ENCODE measurements around the gene HOXB7. TPM values are rescaled to one million over a fixed set of nuclear protein-coding genes. Genes with fewer than 3 reads are reported as not detected.

Gene HOXB7
- total RNA-seq, 1 donor from 2014 or later = 12.8 TPM

DNA sequence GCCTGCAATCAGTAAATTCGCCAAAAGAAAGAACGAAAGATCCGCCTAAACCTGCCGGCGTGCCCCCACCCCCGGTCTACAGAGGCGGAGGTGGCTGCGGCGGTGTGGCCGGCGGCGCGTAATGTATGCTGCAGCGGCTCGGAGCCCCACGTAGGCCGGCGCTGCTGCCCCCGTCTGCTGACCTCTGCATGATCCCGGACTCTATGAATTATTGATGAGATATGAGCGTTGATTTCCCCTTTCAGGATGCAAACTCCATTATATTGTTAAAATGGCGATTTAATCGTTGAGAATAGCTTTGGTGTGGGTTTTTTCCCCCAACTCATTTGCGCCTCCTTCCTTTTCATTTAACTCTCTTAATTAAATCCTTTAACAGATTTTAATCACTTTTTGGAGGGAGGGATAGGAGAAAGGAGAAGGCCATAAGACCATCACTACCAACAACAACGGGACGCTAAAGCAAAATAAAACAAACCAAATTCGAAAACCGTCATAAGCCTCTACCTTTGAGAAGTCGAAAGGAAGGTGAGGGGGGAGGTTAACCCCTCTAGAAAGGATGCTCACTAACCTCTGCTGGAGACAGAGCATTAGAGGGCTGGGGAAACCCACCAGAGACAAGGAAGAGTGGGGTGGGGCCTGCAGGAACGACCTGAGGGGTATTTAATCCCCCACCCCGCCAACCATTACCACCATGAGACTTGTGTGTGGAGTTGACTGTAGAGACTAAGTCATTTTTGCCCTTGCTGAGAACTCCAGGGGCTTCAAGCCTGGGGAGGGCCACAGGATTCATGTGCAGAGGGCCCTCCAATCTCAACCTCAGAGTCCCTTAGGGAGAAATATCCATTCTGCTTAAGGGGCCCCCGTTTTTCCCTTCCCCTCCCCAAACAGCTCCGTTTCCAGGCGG is 24.2 kb downstream of the HOXB7 start:
- no peak for DNase-seq (ENCODE audit: low spot score)

DNA sequence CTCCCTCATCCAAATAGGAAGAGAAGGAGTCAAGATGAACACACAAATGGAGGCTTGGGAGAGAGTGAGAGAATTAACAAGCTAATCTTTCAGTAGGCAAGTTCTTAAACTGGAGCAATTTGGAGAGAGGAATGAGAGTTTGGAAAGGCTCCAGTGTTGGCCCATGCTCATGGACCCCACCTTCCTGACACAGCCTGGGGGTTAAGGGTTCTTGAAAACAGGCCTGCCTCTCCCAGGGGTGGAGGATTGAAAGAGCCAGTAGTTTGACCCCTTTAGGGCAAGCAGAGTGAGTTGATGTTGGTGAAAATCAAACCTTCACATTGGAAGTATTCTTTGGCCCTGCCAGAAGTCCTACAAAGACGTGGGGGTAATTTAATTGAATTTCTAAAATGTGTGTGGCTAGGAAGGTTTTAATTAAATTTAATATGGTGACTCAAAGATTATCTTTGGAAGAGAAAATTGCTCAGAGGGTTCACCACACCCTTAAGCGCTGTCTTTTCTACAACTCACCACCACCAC is 26.5 kb downstream of the HOXB7 start:
- no peak for DNase-seq (ENCODE audit: low spot score)

DNA sequence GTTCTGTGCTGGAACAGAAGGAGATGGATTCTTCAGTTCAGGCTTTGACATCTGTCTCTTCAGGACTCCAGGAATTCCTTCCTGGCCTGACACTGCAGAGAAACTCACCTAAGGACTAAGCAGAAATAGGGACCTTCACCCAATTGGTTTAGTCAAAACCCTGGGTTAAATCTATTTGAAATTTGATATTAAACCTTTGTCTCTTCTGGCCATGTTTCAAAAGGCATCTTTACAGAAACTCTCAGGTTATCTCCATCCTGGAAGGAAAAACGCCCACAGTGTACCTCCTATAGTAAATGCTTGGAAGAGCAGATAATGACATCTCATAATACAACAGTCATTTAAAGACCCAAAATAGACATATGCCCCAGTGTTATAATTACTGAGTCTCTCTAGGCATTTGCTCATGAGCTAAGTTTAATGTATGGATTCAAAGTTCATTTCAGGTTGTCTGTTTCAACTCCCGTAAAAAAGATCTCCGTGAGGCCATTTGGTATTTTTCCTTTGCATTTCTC is 27.1 kb downstream of the HOXB7 start:
- no peak for DNase-seq (ENCODE audit: low spot score)

DNA sequence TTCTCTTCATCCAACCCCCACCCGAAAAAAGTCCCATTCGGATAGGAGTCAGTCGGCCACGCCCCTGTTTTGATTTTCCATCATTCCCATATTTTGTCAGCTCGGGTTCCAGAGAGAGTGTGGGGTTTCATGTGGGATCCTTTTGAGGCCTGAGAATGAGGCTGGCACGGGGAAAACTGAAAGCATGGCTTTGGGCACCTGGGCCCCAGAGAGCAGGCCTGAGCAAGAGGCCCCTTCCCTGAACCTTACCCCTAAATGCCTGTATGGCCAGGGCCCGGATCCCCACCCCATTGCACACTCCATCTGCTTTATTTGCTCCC is 28.1 kb downstream of the HOXB7 start:
- DNase-seq (ENCODE audit: low spot score) = no peak

DNA sequence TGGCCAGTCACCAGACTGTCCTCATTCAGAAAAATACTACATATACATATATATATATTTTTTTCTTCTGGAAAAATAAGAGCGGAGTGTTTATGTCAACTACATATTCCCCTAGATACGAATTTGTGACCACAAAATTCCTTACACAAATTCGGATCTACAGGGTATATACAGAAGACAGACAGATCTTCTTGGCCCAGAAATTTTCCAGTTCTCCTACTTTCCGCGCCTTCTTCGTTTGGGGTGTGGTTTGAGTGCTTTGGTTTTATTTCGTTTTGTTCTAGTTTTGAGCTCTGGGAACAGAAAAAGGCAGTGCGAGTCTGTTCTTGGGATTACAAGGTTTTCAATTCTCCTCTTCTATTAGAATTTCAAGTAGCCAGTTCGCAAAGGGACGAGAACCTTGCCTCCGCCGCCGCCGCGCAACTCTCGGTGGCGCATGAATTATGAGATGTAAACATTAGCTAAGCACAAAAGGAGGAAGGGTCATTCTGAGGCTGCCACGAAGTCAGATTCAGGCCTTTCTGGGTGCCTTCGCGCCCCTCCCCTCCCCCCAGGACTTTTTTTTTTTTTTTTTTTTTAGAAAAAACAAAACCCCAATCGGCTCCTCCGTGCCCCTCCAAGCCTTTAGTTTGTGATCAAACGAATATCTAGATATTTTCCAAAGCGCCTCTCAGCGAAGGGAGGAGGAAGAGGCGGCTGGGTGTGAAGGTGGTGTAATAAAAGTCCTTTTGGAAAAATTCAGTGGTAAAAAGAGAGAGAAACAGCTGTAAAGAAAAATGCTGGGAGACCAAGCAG is 30.9 kb downstream of the HOXB7 start:
- no peak for DNase-seq (ENCODE audit: low spot score)

DNA sequence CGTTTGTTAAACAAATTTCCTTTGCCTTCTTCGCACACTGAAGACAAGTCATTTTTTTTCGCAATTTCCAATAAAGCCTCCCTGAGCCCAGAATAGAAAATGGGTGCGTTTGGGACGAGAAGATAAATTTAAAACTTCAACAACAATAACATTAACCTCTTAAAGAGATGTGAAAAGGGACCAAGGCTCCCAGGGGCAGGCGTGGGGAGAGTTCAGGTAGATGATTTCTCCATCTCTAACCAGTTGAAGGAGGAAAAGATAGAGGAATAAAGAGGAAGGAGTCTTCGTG is 31.4 kb downstream of the HOXB7 start:
- DNase-seq (ENCODE audit: low spot score) = no peak

DNA sequence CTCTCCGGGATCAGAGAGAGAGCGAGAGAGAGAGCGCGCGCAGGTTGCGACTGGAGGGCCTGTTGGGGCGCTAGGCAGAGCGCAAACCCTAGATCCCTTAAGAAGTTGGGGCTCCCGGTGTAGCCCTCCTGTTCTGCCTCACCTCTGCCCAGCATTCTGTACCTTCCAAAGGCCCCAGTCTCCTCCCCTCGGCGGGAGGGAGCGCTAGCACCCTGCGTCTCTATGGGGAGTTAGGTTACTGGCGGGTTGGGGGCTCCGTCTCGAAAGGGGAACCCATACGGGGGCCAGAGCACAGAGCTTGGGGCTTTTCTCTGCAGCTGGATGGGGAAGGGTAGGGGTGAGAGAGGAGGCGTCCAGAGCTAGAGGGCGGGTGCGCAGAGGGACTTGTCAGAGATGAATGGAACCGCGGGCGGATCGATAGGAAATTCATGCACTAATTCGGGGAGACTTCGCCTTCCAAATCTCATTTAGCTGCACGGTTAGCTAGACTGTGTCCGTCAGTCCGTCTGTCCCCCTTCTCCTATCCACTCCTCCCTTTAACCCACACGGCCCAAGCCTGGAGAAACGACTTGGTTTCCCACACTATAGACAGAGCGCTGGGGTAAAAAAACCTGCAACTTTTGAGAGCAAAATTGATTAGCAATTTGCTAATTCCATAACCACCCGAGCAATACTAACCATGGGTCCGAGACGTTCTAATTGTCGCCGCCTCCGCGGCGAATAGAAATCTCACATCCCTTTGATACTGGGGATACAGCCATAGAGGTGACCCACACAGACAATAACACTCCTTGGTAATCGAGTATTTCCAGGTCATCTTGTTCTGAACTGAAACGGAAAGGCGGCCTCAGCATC is 32.0 kb downstream of the HOXB7 start:
- DNase-seq (ENCODE audit: low spot score) = no peak

DNA sequence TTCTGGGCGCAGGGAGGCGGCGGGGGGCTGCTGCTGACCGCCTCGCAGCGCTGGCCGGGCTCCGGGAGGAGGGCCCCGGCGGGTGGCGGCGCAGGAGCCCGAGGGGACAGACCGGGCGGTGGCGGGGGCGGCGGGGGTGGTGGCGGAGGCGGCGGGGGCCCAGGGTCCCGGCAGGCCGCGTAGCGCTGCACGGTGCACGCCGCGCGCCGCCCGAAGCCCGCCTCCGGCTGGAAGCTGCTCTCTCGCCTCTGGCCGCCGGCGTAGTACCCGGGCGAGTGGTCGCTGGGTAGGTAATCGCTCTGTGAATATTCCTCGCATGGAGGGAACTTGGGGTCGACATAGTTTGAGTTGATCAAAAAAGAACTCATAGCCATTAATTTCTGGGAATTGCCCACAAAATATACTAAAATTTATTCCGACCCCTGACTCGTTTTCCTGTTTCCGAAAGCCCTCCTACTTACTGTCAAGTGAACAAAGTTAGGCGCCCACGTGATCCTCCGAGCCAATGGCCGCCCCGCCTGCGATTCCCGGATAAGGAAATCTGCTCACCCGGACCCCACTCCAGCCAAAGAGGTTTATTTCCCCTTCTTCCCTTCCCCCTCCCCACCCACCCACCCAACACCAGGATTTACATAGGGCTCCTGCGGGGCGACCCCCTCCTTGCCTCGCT is 32.7 kb downstream of the HOXB7 start, which contains the start of gene HOXB4:
Gene HOXB4 (minus strand): TSS at position 405 of the 670 bp plus-strand sequence. CDS start 31 bp downstream, at position 374.
- DNase-seq (ENCODE audit: low spot score) = no peak

DNA sequence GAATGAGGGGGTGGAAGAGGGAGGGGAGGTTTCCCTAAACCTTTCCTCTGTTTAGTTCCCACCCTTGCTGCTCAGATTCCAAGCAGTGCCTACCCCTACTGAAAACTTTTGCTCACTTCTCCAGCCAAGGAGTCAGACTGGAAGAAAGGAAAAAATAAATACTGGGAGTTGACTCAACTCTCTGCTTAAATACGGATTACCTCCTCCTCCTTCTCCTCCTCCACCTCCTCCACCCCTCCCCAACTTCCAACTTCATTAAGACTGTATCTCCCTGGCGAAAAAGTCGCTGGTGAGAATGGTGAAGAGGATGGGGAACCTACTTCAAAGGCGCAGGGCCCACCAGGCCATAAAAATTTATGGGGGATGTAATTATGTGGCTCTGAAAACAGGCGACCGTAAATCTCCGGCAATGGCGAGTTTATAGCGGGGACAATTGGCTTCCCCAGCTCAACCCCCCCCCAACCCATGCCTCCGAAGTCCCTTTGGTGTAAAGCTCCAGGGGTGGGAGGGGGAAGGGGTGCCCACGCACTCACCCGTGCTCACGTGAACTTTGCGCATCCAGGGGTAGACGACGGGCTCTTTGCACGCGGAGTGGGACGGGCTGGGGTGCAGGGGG is 33.4 kb downstream of the HOXB7 start:
- no peak for DNase-seq (ENCODE audit: low spot score)

DNA sequence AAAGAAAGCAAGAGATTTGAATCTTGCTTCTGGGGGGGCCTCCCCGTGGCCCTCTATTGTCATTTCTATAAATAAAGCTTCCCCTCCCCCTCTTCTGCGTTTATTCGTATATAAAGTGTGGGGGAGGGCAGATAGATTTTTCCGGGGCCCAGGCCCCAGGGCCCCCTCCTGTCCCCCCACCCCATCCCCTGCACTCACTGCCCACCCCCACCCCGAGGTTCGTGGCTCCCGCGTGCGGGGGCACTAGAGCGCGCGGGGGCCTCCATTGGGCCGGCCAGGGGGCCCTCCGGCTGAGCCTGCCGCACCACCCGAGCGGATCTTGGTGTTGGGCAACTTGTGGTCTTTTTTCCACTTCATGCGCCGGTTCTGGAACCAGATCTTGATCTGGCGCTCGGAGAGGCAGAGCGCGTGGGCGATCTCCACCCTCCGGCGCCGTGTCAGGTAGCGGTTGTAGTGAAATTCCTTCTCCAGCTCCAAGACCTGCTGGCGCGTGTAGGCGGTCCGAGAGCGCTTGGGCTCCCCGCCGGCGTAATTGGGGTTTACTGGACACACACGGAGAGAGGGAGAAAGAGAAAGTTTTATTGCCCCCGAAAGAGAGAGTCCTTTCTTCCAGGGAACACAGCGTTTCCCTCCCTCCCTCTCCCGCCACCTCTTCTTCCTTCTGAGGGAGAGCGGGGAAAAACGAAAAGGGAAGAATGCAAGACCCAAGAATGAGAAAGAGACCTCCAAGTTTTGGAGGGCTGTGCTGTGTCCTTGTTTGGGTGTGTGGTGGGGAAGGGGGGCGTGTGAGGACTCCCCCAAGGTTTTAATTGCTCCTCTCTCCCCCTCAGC is 34.1 kb downstream of the HOXB7 start:
- DNase-seq (ENCODE audit: low spot score) = no peak

DNA sequence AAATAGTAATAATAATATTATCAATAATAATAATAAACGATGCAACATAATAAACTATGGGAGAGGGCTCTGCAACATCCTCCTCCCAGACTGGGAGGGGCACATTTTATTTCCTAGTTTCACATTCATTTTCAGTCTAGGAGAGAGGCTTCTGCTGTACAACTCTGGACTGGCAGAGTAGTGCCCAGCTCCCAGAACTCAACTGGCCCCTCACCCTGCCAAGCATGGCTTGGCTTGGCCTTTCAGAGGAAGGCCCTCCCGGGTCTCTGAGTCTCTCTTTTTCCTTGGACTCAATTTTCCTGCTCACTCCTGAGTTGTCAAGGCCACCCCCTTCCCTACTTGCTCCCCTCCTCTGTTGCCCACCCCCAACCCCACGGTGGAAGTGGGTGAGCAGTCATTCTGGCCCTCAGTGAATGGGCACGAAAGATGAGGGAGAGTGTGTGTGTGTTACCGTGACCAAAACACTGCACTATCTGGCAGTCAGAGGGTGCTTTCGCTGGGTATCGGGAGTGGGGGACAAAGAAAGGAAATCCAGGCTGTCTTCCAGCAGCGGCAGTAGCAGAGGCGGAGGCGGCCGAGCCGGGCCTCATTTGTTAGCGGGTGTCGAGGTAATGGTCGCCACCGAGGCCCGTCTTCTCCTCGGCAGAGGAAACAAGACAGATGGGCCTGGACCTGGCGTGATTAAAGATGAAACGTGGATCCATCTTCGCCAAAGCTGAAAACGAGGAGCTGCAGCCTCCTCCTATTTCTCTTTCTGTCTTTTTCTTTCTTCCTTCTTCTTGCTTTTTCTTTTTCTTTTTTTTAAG is 34.9 kb downstream of the HOXB7 start:
- no peak for DNase-seq (ENCODE audit: low spot score)

DNA sequence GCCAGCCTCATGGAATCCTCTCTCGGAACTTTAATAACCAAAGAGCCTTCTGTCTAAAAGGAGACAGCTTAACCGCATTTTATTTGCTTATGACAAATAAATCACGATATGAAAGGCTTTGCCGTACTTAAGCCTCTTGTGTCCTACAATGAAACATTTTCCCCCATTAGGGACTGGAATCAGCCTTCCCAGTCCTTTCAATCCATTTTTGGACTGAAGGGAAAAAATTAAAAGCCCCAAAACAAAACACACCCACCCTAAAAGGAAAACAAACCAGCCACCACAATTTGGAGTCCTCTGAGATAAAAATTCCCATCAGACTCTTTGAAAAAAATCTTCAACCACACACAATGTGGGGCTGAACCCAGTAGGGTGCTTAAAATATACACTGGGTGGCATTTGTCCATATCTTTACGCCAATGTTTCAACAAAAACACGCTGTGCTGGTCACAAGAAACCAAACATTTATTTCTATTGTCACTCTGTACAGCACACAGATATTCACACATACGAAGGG is 35.7 kb downstream of the HOXB7 start:
- no peak for DNase-seq (ENCODE audit: low spot score)

DNA sequence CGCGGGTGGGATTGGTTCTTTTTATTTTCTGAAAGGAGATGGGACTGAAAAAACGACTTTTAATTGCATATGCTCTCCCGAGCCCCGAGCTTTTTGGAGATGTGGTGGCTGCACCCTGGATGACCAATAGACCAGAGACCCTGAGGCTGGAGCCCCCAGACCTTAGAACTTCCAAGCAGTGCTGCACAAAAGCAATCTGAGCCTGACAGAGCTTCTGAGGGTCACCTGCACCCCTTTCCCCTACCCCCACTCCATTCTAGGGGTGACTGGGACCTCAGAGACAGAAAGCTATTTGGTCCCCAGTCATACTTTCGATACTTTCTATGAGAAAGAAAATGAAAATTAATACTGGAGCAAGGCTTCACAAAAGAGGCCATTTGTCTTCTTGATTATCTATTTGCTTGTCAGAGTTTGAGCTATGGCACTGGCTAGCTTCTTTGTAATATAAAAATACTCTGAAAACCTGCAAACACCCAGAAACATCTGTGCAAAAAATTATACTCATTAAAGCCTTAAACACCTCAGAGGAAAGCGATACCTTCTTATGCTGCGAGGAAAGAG is 36.2 kb downstream of the HOXB7 start:
- DNase-seq (ENCODE audit: low spot score) = no peak

DNA sequence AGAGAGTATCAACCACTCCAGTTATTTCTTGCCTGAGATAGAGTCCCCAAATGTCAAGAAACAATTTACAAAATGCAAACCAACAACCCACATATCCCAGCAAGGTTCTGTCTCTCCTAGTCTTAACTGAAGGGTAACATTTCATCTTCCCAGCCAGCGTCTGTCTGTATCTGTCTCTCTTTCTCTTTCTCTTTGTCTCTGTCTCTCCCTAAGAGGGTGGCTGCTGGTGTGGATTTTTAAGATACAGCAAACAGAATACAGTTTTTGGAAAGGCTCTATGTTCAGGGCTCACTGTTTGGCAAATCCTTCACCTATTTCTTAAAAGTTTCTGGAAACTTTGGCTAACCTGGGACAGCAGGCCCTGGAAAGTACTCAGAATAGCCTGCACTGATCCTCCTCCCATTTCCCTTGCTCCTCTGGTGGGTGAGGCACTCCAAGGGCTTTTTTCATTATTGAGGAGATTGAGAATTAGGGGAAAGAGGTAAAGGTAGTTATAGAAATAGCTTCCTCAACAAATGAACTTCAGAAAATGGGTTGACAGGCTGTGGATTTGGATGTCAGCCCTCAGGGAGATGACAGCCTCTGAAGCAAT is 38.9 kb downstream of the HOXB7 start:
- no peak for DNase-seq (ENCODE audit: low spot score)

DNA sequence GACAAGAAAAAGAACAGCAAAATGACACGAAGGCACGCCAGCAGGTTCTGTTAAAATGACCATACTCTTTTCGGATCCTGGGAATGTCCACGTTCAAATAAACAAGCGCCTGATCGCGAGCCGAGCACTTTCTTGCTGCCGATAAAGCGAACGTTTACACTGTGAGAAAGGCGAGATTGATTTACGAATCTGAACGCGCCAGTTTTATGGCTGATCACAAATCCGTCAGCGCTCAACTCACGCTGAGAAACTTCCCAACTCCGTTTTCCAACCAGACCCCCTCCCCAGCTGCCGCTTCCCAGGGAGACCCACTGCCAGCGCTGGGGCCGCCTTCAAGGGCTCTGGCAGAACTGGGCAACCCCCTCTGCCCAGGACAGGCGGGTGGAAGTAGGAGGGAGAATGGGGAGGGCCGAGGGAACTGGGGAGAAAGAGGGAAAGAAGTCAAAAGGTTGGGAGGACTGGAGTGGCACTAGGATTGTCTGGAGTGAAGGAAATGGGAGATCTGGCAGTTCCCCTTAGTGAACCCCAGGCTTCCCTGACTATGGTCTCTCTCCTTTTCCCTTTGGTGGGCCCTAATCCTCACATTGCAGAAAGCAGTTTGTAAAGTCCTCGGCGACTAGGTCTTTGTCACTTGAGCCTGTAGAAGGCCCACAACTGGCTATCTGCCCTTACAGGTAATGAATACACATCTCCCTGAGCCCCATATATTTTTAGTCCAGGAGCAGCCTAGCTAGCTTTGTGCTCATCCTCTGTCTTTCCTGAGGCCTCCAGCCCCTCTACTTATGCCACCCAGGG is 39.6 kb downstream of the HOXB7 start:
- no peak for DNase-seq (ENCODE audit: low spot score)

DNA sequence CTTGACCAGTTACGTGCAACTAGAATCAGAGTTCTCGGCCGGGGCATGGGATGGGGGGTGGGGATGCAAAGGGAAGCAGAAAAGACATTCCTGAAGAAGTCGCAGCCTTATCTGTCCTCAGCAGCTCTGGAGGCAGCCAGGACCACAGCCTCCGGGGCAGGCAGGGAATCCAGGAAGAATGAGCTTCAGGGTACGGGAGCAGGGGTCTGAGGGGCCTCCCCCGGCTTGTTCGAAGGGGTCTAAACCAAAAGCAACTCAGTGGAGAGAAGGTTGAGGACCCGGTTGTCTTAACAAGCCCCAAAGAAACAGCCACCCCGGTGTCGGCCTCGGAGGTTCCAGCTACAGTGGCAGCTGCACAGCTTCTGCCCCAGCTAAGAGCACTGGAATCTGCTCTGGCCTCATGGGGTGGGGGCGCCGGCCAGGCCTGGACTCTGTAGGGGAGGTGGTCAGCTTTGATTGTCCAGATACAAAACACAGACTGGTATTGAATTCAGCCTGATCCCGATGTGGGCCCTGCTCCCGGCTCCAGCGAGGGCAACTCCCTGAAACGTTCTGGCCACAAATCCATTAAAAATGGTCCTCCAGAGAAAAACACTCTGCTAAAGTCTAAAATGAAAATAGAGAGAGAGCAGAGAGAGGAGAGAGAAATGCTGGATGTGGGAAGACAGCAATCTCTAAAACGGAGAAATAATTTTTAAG is 40.3 kb downstream of the HOXB7 start:
- no peak for DNase-seq (ENCODE audit: low spot score)

All from mesenteric fat pad (tissue), 1 donor.